Measurements from ENCODE around the gene UNC5A.

The UNC5A gene

GRCh38 chr5:176847148-176847547 is 36.8 kb downstream of the UNC5A start:
- DNase-seq = no peak

GRCh38 chr5:176847726-176848290 is 37.4 kb downstream of the UNC5A start:
- DNase-seq = no peak

GRCh38 chr5:176848651-176849050 is 38.3 kb downstream of the UNC5A start:
- no peak for DNase-seq

- DNase-seq = no peak
Observed at GRCh38 chr5:176849611-176850227, 39.4 kb downstream of the UNC5A start.

- DNase-seq = no peak
Observed at GRCh38 chr5:176850371-176851245, 40.2 kb downstream of the UNC5A start.

GRCh38 chr5:176851380-176851779 is 41.0 kb downstream of the UNC5A start:
- DNase-seq = no peak

GRCh38 chr5:176851871-176852658 is 41.7 kb downstream of the UNC5A start:
- DNase-seq = no peak

- no peak for DNase-seq
Observed at GRCh38 chr5:176853151-176853778, 42.9 kb downstream of the UNC5A start.

GRCh38 chr5:176854164-176854563 is 43.8 kb downstream of the UNC5A start:
- no peak for DNase-seq

- no peak for DNase-seq
Observed at GRCh38 chr5:176855598-176855997, 45.2 kb downstream of the UNC5A start.

GRCh38 chr5:176856746-176857145 is 46.4 kb downstream of the UNC5A start:
- no peak for DNase-seq

- DNase-seq = no peak
Observed at GRCh38 chr5:176857216-176857893, 47.0 kb downstream of the UNC5A start.

- no peak for DNase-seq
Observed at GRCh38 chr5:176857894-176858273, 47.5 kb downstream of the UNC5A start.

GRCh38 chr5:176859916-176860315 is 49.6 kb downstream of the UNC5A start:
- DNase-seq = no peak

- no peak for DNase-seq
Observed at GRCh38 chr5:176860381-176860780, 50.0 kb downstream of the UNC5A start.

- no peak for DNase-seq
Observed at GRCh38 chr5:176861276-176861675, 50.9 kb downstream of the UNC5A start.

GRCh38 chr5:176862330-176862995 is 52.1 kb downstream of the UNC5A start:
- DNase-seq = no peak

GRCh38 chr5:176863041-176863764 is 52.8 kb downstream of the UNC5A start:
- no peak for DNase-seq

- no peak for DNase-seq
Observed at GRCh38 chr5:176863765-176864098, 53.4 kb downstream of the UNC5A start.

GRCh38 chr5:176864755-176865154 is 54.4 kb downstream of the UNC5A start:
- DNase-seq = no peak

GRCh38 chr5:176865964-176866363 is 55.6 kb downstream of the UNC5A start:
- DNase-seq = no peak

Measured in activated CD4-positive, alpha-beta T cell treated with anti-CD3 and anti-CD28 coated beads, Interleukin-2, amount 50 U/mL, for 16 hours (primary cell).